H1 (cell line): ENCODE data around the gene METTL25B. TPM values are rescaled to one million over a fixed set of nuclear protein-coding genes. Genes with fewer than 3 reads are reported as not detected.

Source experiments
- CTCF ChIA-PET: fragments of 300-600 bp; sonication (Branson Sonifier 250); formaldehyde crosslinking; loops from one replicate; lab custom pipeline; 2021; ENCODE audit not compliant: partially characterized antibody; lab: Charles Lee
- POLR2A ChIA-PET: fragments of 300-600 bp; sonication (Branson Sonifier 250); formaldehyde crosslinking; loops from one replicate; lab custom pipeline; 2021; ENCODE audit warnings: inconsistent platforms; ENCODE audit not compliant: partially characterized antibody; lab: Charles Lee
- DNase-seq, 2 experiments: peaks; one replicate each; pipeline versions ENCODE4 v3.0.0 to v3.0.0-alpha.2; 2010 to 2022; ENCODE audit warnings: low spot score in 2 of 2, low read depth in 1 of 2, mixed read lengths in 1 of 2
- FAIRE-seq: peaks from 2 replicates; lab custom pipeline; 2011; peaks lifted over from hg19 to GRCh38; lab: Jason Lieb, UNC
- H2AFZ ChIP-seq: 2 replicates; pipeline ENCODE4 v1.8.1; 2012; ENCODE audit warnings: low read length, inconsistent platforms
- H2AK5ac ChIP-seq: 2 replicates; pipeline ENCODE4 v1.6.1; 2013; ENCODE audit warnings: low read depth, low read length
- H2BK120ac ChIP-seq: replicated peaks from 2 replicates; pipeline ENCODE3; 2013; ENCODE audit warnings: low read depth, low read length, inconsistent platforms
- H2BK12ac ChIP-seq: 2 replicates; pipeline ENCODE4 v1.6.1; 2013; ENCODE audit warnings: low read depth, low read length
- H2BK15ac ChIP-seq: 2 replicates; pipeline ENCODE4 v1.6.1; 2013; ENCODE audit warnings: low read length
- H2BK20ac ChIP-seq: 2 replicates; pipeline ENCODE4 v1.6.1; 2013; ENCODE audit warnings: low read length
- H2BK5ac ChIP-seq: 2 replicates; pipeline ENCODE4 v1.6.1; 2013; ENCODE audit warnings: low read depth, low read length
- H3K14ac ChIP-seq: 2 replicates; pipeline ENCODE4 v1.6.1; 2013; ENCODE audit warnings: inconsistent platforms; ENCODE audit not compliant: insufficient read length
- H3K18ac ChIP-seq: 2 replicates; pipeline ENCODE4 v1.6.1; 2013; ENCODE audit warnings: low read length; ENCODE audit errors: extremely low read depth
- H3K23ac ChIP-seq: 2 replicates; pipeline ENCODE4 v1.6.1; 2013; ENCODE audit warnings: inconsistent platforms; ENCODE audit not compliant: insufficient read length
- H3K23me2 ChIP-seq: 2 replicates; pipeline ENCODE4 v1.6.1; 2013; ENCODE audit warnings: low read depth, low read length
- H3K27ac ChIP-seq: 2 replicates; pipeline ENCODE4 v1.6.1; 2011; ENCODE audit warnings: low read depth, low read length, inconsistent platforms
- H3K27me3 ChIP-seq, 4 experiments: replicated peaks in 1 of 4; 1 replicate in 1 of 4; 2 replicates in 3 of 4; pipeline versions ENCODE4 v1.6.1 to v1.8.1; 2011 to 2013; ENCODE audit warnings: low read length in 3 of 4, mild to moderate bottlenecking in 3 of 4, inconsistent platforms in 2 of 4, mixed read lengths in 2 of 4, moderate library complexity in 1 of 4; ENCODE audit not compliant: control insufficient read depth in 3 of 4, insufficient read depth in 3 of 4; ENCODE audit errors: extremely low read depth in 1 of 4
- H3K36me3 ChIP-seq, 4 experiments: 2 replicates each; pipeline versions ENCODE4 v1.6.1 to v1.8.1; 2011 to 2013; ENCODE audit warnings: mild to moderate bottlenecking in 4 of 4, low read length in 3 of 4, moderate library complexity in 2 of 4, control low read depth in 1 of 4, inconsistent platforms in 1 of 4; ENCODE audit not compliant: insufficient read depth in 4 of 4, control insufficient read depth in 2 of 4
- H3K4ac ChIP-seq: replicated peaks from 2 replicates; pipeline ENCODE3; 2013; ENCODE audit warnings: low read length, low read depth, mixed read lengths, inconsistent platforms; ENCODE audit not compliant: insufficient read length
- H3K4me1 ChIP-seq, 4 experiments: replicated peaks in 1 of 4; 1 replicate in 1 of 4; 2 replicates in 3 of 4; pipeline versions ENCODE4 v1.6.1 to v1.8.1; 2011 to 2013; ENCODE audit warnings: low read length in 3 of 4, inconsistent platforms in 2 of 4, mixed read lengths in 1 of 4; ENCODE audit not compliant: insufficient read depth in 4 of 4, control insufficient read depth in 3 of 4
- H3K4me2 ChIP-seq, 2 experiments: 2 replicates each; pipeline versions ENCODE4 v1.6.1 to v1.8.1; 2011 to 2013; ENCODE audit warnings: low read depth in 2 of 2, low read length in 2 of 2, control low read depth in 1 of 2, inconsistent platforms in 1 of 2, mild to moderate bottlenecking in 1 of 2; ENCODE audit not compliant: insufficient read depth in 1 of 2
- H3K4me3 ChIP-seq, 4 experiments: fragments of 200-600, 300-600 bp in 1 of 4; sonication (generic), shearing (Covaris generic), sonication (Bioruptor Twin) in 1 of 4; 2 replicates each; pipeline versions ENCODE4 v1.5.1 to v1.8.1; 2011 to 2016; ENCODE audit warnings: low read length in 4 of 4, low read depth in 3 of 4, control low read depth in 2 of 4, inconsistent platforms in 2 of 4, mild to moderate bottlenecking in 2 of 4, mixed read lengths in 1 of 4, moderate library complexity in 1 of 4; ENCODE audit not compliant: insufficient read depth in 2 of 4; ENCODE audit errors: extremely low read depth in 1 of 4
- H3K56ac ChIP-seq: replicated peaks from 2 replicates; pipeline ENCODE3; 2013; ENCODE audit warnings: low read depth, mild to moderate bottlenecking, mixed read lengths, low read length, inconsistent platforms; ENCODE audit not compliant: insufficient read length
- H3K79me1 ChIP-seq: 2 replicates; pipeline ENCODE4 v1.6.1; 2013; ENCODE audit warnings: low read depth, low read length, control low read depth
- H3K79me2 ChIP-seq, 2 experiments: 2 replicates each; pipeline versions ENCODE4 v1.6.1 to v1.8.1; 2012 to 2013; ENCODE audit warnings: low read length in 2 of 2, mild to moderate bottlenecking in 2 of 2, inconsistent platforms in 1 of 2; ENCODE audit not compliant: insufficient read depth in 2 of 2, control insufficient read depth in 1 of 2
- H3K9ac ChIP-seq, 4 experiments: replicated peaks in 1 of 4; 1 replicate in 1 of 4; 2 replicates in 3 of 4; pipeline versions ENCODE4 v1.6.1 to v1.8.1; 2011 to 2013; ENCODE audit warnings: low read depth in 3 of 4, low read length in 3 of 4, control low read depth in 2 of 4, mild to moderate bottlenecking in 2 of 4, moderate library complexity in 2 of 4, inconsistent platforms in 1 of 4; ENCODE audit errors: extremely low read depth in 1 of 4
- H3K9me3 ChIP-seq, 2 experiments: 2 replicates each; pipeline versions ENCODE4 v1.6.1 to v1.8.1; 2012 to 2013; ENCODE audit warnings: mild to moderate bottlenecking in 2 of 2, moderate library complexity in 2 of 2, control low read depth in 1 of 2, inconsistent platforms in 1 of 2, low read depth in 1 of 2, low read length in 1 of 2, mixed read lengths in 1 of 2; ENCODE audit not compliant: insufficient read depth in 2 of 2
- H4K20me1 ChIP-seq, 2 experiments: replicated peaks in 1 of 2; 2 replicates each; pipeline versions ENCODE3 to v1.8.1; 2011 to 2013; ENCODE audit warnings: inconsistent platforms in 2 of 2, low read length in 2 of 2, mild to moderate bottlenecking in 1 of 2; ENCODE audit not compliant: insufficient read depth in 2 of 2, control insufficient read depth in 1 of 2
- H4K5ac ChIP-seq: 2 replicates; pipeline ENCODE4 v1.6.1; 2013; ENCODE audit warnings: low read length, low read depth, mixed read lengths, inconsistent platforms; ENCODE audit not compliant: insufficient read length
- H4K8ac ChIP-seq: 2 replicates; pipeline ENCODE4 v1.8.0; 2013; ENCODE audit warnings: mild to moderate bottlenecking, moderate library complexity, low read length, inconsistent platforms; ENCODE audit not compliant: insufficient read depth; ENCODE audit errors: extremely low read depth
- H4K91ac ChIP-seq: replicated peaks from 2 replicates; pipeline ENCODE3; 2013; ENCODE audit warnings: low read length, mixed read lengths, inconsistent platforms; ENCODE audit not compliant: insufficient read length
- CEBPB ChIP-seq: IDR thresholded peaks from 2 replicates; pipeline ENCODE4 v1.6.1; 2012; ENCODE audit warnings: low read depth, low read length
- CHD2 ChIP-seq: IDR thresholded peaks from 2 replicates; pipeline ENCODE4 v1.6.1; 2012; ENCODE audit warnings: low read length, improper control_type of control experiment
- EZH2 ChIP-seq: fragments of 200-600 bp; sonication (generic); IDR thresholded peaks from 2 replicates; pipeline ENCODE4 v1.7.1; 2012; ENCODE audit warnings: low read depth, mild to moderate bottlenecking, moderate library complexity, low read length, inconsistent platforms; ENCODE audit not compliant: severe bottlenecking
- KDM4A ChIP-seq: IDR thresholded peaks from one replicate; pipeline ENCODE4 v1.7.1; 2012; ENCODE audit warnings: low read depth, mild to moderate bottlenecking, moderate library complexity, low read length, inconsistent platforms; ENCODE audit not compliant: severe bottlenecking
- RAD21 ChIP-seq, 2 experiments: IDR thresholded peaks in 1 of 2; conservative IDR thresholded peaks in 1 of 2; 2 replicates each; pipeline ENCODE4 v1.6.1; 2011; ENCODE audit warnings: low read depth in 2 of 2, low read length in 2 of 2, improper control_type of control experiment in 1 of 2, inconsistent platforms in 1 of 2, mild to moderate bottlenecking in 1 of 2, moderate library complexity in 1 of 2
- YY1 ChIP-seq: IDR thresholded peaks from 2 replicates; pipeline ENCODE4 v1.6.1; 2011; ENCODE audit warnings: low read depth, mild to moderate bottlenecking, low read length
- WGBS, 2 experiments: shearing (Covaris generic) in 1 of 2; methylation state at CpG; one replicate each; pipeline versions ENCODE4 v1.1.6 to v1.1.7; 2013 to 2015; ENCODE audit warnings: low lambda C conversion rate in 2 of 2, mixed read lengths in 2 of 2, inconsistent platforms in 1 of 2, low coverage in 1 of 2, missing lambda C conversion rate in 1 of 2; ENCODE audit not compliant: insufficient replicate concordance in 2 of 2, insufficient coverage in 1 of 2, insufficient read length in 1 of 2; ENCODE audit errors: extremely low coverage in 1 of 2, missing lambda C conversion rate in 1 of 2; 5-methylcytosine and 5-hydroxymethylcytosine counted together
- polyA plus RNA-seq, 7 experiments: library from polyadenylated mRNA; depleted of rRNA in 3 of 7; stranded (reverse) in 5 of 7; unstranded in 2 of 7; fragments of >200 nt in 5 of 7; fragments of 200-250 nt in 2 of 7; gene quantifications; 1 replicate in 5 of 7; 2 replicates in 1 of 7; 4 replicates in 1 of 7; pipeline versions ENCODE4 v1.2.1 to v1.2.3, GENCODE V29; 2011 to 2013; ENCODE audit warnings: missing spikeins in 2 of 7, mixed read lengths in 2 of 7
- total RNA-seq: library from RNA; stranded (reverse); fragmentation: NEBNext Ultra II Directional; extraction: Animal tissue kit (Norgen Biotek cat#: 25700); gene quantifications from 2 replicates; pipeline ENCODE4 v1.2.1, GENCODE V29; 2021

The METTL25B gene
- total and polyA plus RNA-seq, 2 of the 8 experiments (the other 6 are each of a cell fraction or from before 2014, with no cell fraction given): 28.4 to 30.1 TPM

- CTCF ChIA-PET: interaction anchor here (0.7 to 66.0 kb wide), 5 partner anchors 4 to 1671 kb away, joined by 3 to 4284 read pairs (median 4); partner anchors contain the start of genes CRABP2, ISG20L2, METTL25B and NES
- Histone ChIP-seq H3K4ac (no peak overlapping the region), H2BK12ac (no peak overlapping the region), H2BK15ac (no peak overlapping the region), H4K20me1 (peaks cover 6 to 14% of the 10 kb centered on the region in 2 experiments), H3K4me1 (peaks cover 8 to 20% (median 13%) of the 10 kb centered on the region in 4 experiments), H3K4me2 (no peak overlapping the region), H3K4me3 (no peak overlapping the region), H3K79me2 (peaks cover 7 to 24% of the 10 kb centered on the region in 2 experiments; a peak in 2 of 4 replicates), H2BK5ac (no peak overlapping the region), H3K23me2 (peaks cover 17% of the 10 kb centered on the region; the same call in 1 of the 2 replicates), H2AK5ac (no peak overlapping the region), H3K23ac (no peak overlapping the region), H2BK120ac (no peak overlapping the region), H3K18ac (no peak overlapping the region), H3K9ac (no peak overlapping the region; a peak in 1 of 7 replicates), H2AFZ (no peak overlapping the region), H3K14ac (no peak overlapping the region), H3K27ac (no peak overlapping the region), H4K91ac (no peak overlapping the region), H3K36me3 (peaks cover 14 to 44% (median 26%) of the 10 kb centered on the region in 4 experiments), H3K79me1 (peaks cover 4% of the 10 kb centered on the region; the same call in 1 of the 2 replicates), H3K56ac (no peak overlapping the region), H3K27me3 (peaks cover 0 to 19% (median 8%) of the 10 kb centered on the region in 4 experiments; a peak in 4 of 7 replicates), H3K9me3 (no peaks in the 10 kb centered on the region), H2BK20ac (no peak overlapping the region), H4K5ac (no peak overlapping the region), H4K8ac (no peak overlapping the region)
- TF ChIP-seq RAD21 (IDR thresholded peaks at IDR 0.05 in 1 of 2, conservative IDR thresholded peaks at IDR 0.05 in 1 of 2; ENCODE audit: low read depth in 2 of 2, low read length in 2 of 2) (no peak), KDM4A (no peak), EZH2 (no peak), CHD2 (no peak), CEBPB (no peak), YY1 (no peak)
- DNase-seq (no peak), FAIRE-seq (no peak)
- WGBS, 2 experiments: 90% methylated on average over 7 of the region's 8 CpGs; no CpG with 5 or more reads in 1 of the 2 experiments
- POLR2A ChIA-PET: interaction anchor here (0.7 to 16.9 kb wide), 6 partner anchors 8 to 27 kb away, joined by 3 to 530 read pairs (median 9); partner anchors contain the start of genes ISG20L2, METTL25B and NES
Measured at GRCh38 chr1:156700736-156701531, 27.3 kb upstream of the METTL25B start.
